ENCODE measurements around the gene CHRND.
"Not testable (repeated sequence)": the region's sequence is repeated elsewhere in the genome, so short reads cannot be mapped to it uniquely, and the experiment has no call there.

Gene CHRND

GRCh38 chr2:232543928-232544631, 18.1 kb downstream of the CHRND start:
- DNase-seq (ENCODE audit: low read depth): no peak

GRCh38 chr2:232544674-232545073, 18.7 kb downstream of the CHRND start:
- no peak for DNase-seq (ENCODE audit: low read depth)

- no peak for DNase-seq (ENCODE audit: low read depth)
Measured at GRCh38 chr2:232545511-232546375, 19.8 kb downstream of the CHRND start.

- DNase-seq (ENCODE audit: low read depth): no peak
Measured at GRCh38 chr2:232547991-232548390, 22.0 kb downstream of the CHRND start.

- DNase-seq (ENCODE audit: low read depth): no peak
Measured at GRCh38 chr2:232549655-232550353, 23.8 kb downstream of the CHRND start.

GRCh38 chr2:232550354-232551249, 24.6 kb downstream of the CHRND start, which contains the start of the genes EIF4E2 and TIGD1:
TSS of gene EIF4E2 (plus strand) at chr2:232550689. CDS start at chr2:232550725, 36 bp downstream.
TSS of gene TIGD1 (minus strand) at chr2:232550557. CDS start at chr2:232549882, 675 bp downstream.
- DNase-seq (ENCODE audit: low read depth): peak; percentile 89

- no peak for DNase-seq (ENCODE audit: low read depth)
Measured at GRCh38 chr2:232551250-232551638, 25.3 kb downstream of the CHRND start.

GRCh38 chr2:232551776-232552175, 25.8 kb downstream of the CHRND start:
- DNase-seq (ENCODE audit: low read depth): no peak

GRCh38 chr2:232556426-232556825, 30.5 kb downstream of the CHRND start:
- no peak for DNase-seq (ENCODE audit: low read depth)

GRCh38 chr2:232562515-232563151, 36.7 kb downstream of the CHRND start:
- no peak for DNase-seq (ENCODE audit: low read depth)

GRCh38 chr2:232563580-232563979, 37.6 kb downstream of the CHRND start:
- no peak for DNase-seq (ENCODE audit: low read depth)

GRCh38 chr2:232567721-232568120, 41.8 kb downstream of the CHRND start:
- no peak for DNase-seq (ENCODE audit: low read depth)

- DNase-seq (ENCODE audit: low read depth): no peak
Measured at GRCh38 chr2:232568161-232568560, 42.2 kb downstream of the CHRND start.

GRCh38 chr2:232569541-232569940, 43.6 kb downstream of the CHRND start:
- DNase-seq (ENCODE audit: low read depth): no peak

GRCh38 chr2:232570481-232570880, 44.5 kb downstream of the CHRND start:
- not testable (repeated sequence) for DNase-seq (ENCODE audit: low read depth)

GRCh38 chr2:232571026-232571474, 45.1 kb downstream of the CHRND start:
- no peak for DNase-seq (ENCODE audit: low read depth)

- DNase-seq (ENCODE audit: low read depth): no peak
Measured at GRCh38 chr2:232573042-232573441, 47.1 kb downstream of the CHRND start.

GRCh38 chr2:232573771-232574435, 47.9 kb downstream of the CHRND start:
- DNase-seq (ENCODE audit: low read depth): no peak

GRCh38 chr2:232574674-232575403, 48.9 kb downstream of the CHRND start:
- no peak for DNase-seq (ENCODE audit: low read depth)

GRCh38 chr2:232575404-232575746, 49.4 kb downstream of the CHRND start:
- DNase-seq (ENCODE audit: low read depth): no peak
